ENCODE results near the gene ESR2. TPM values are rescaled to one million over a fixed set of nuclear protein-coding genes. Genes with fewer than 3 reads are reported as not detected.

The ESR2 gene
- total RNA-seq, 1 donor from 2014 or later, result not detected

GRCh38 chr14:64266239-64266638 lies 27.9 kb downstream of the ESR2 start:
- Mint-ChIP-seq H3K4me3 (ENCODE audit: unreplicated experiment) (no peak overlapping the region), H3K27me3 (ENCODE audit: unreplicated experiment) (peaks cover 2% of the 10 kb centered on the region), H3K4me1 (ENCODE audit: unreplicated experiment) (no peaks in the 10 kb centered on the region), H3K36me3 (ENCODE audit: low read depth, unreplicated experiment) (no peaks in the 10 kb centered on the region), H3K9me3 (ENCODE audit: unreplicated experiment) (no peaks in the 10 kb centered on the region), H3K27ac (ENCODE audit: unreplicated experiment) (no peak overlapping the region)
- no peak for DNase-seq (ENCODE audit: low spot score)
- TF ChIP-seq CTCF (IDR thresholded peaks at IDR 0.05; ENCODE audit: unreplicated experiment), result no peak

- Mint-ChIP-seq H3K4me3 (ENCODE audit: unreplicated experiment) (no peak overlapping the region), H3K36me3 (ENCODE audit: low read depth, unreplicated experiment) (no peaks in the 10 kb centered on the region), H3K9me3 (ENCODE audit: unreplicated experiment) (no peaks in the 10 kb centered on the region), H3K4me1 (ENCODE audit: unreplicated experiment) (no peaks in the 10 kb centered on the region), H3K27me3 (ENCODE audit: unreplicated experiment) (peaks cover 2% of the 10 kb centered on the region), H3K27ac (ENCODE audit: unreplicated experiment) (no peak overlapping the region)
- no peak for DNase-seq (ENCODE audit: low spot score)
- TF ChIP-seq CTCF (IDR thresholded peaks at IDR 0.05; ENCODE audit: unreplicated experiment), result no peak
These were observed 28.9 kb downstream of the ESR2 start for GRCh38 chr14:64265222-64265621.

GRCh38 chr14:64260418-64260817 lies 33.8 kb downstream of the ESR2 start:
- no peak for TF ChIP-seq CTCF (IDR thresholded peaks at IDR 0.05; ENCODE audit: unreplicated experiment)
- no peak overlapping the region for H3K4me3 Mint-ChIP-seq (ENCODE audit: unreplicated experiment)
- H3K9me3 Mint-ChIP-seq (ENCODE audit: unreplicated experiment), result no peaks in the 10 kb centered on the region
- H3K36me3 Mint-ChIP-seq (ENCODE audit: low read depth, unreplicated experiment), result no peaks in the 10 kb centered on the region
- H3K27ac Mint-ChIP-seq (ENCODE audit: unreplicated experiment), result no peak overlapping the region
- DNase-seq (ENCODE audit: low spot score), result no peak
- H3K27me3 Mint-ChIP-seq (ENCODE audit: unreplicated experiment), result peaks cover 1% of the 10 kb centered on the region
- H3K4me1 Mint-ChIP-seq (ENCODE audit: unreplicated experiment), result no peaks in the 10 kb centered on the region

- H3K9me3 Mint-ChIP-seq (ENCODE audit: unreplicated experiment), result no peaks in the 10 kb centered on the region
These were observed 38.4 kb downstream of the ESR2 start for GRCh38 chr14:64255756-64256155.

GRCh38 chr14:64253672-64254071 lies 40.5 kb downstream of the ESR2 start:
- no peaks in the 10 kb centered on the region for H3K36me3 Mint-ChIP-seq (ENCODE audit: low read depth, unreplicated experiment)
- H3K9me3 Mint-ChIP-seq (ENCODE audit: unreplicated experiment), result no peaks in the 10 kb centered on the region
- no peak for TF ChIP-seq CTCF (IDR thresholded peaks at IDR 0.05; ENCODE audit: unreplicated experiment)
- no peak for DNase-seq (ENCODE audit: low spot score)
- H3K4me3 Mint-ChIP-seq (ENCODE audit: unreplicated experiment), result no peak overlapping the region
- no peaks in the 10 kb centered on the region for H3K27me3 Mint-ChIP-seq (ENCODE audit: unreplicated experiment)
- no peak overlapping the region for H3K27ac Mint-ChIP-seq (ENCODE audit: unreplicated experiment)
- H3K4me1 Mint-ChIP-seq (ENCODE audit: unreplicated experiment), result no peaks in the 10 kb centered on the region

More at GRCh38 chr14:64255756-64256155, 38.4 kb downstream of the ESR2 start:
- Mint-ChIP-seq H3K4me3 (ENCODE audit: unreplicated experiment) (no peak overlapping the region), H3K27me3 (ENCODE audit: unreplicated experiment) (peaks cover 1% of the 10 kb centered on the region), H3K36me3 (ENCODE audit: low read depth, unreplicated experiment) (no peaks in the 10 kb centered on the region), H3K4me1 (ENCODE audit: unreplicated experiment) (no peaks in the 10 kb centered on the region), H3K27ac (ENCODE audit: unreplicated experiment) (no peak overlapping the region)
- no peak for DNase-seq (ENCODE audit: low spot score)
- no peak for TF ChIP-seq CTCF (IDR thresholded peaks at IDR 0.05; ENCODE audit: unreplicated experiment)
